ENCODE results near the gene MRGPRX2.

The MRGPRX2 gene

GRCh38 chr11:19099093-19099492 lies 38.6 kb upstream of the MRGPRX2 start:
- TF ChIP-seq CTCF (IDR thresholded peaks at IDR 0.05; ENCODE audit: low read depth, low read length): no peak
- no peak overlapping the region for H3K4me3 ChIP-seq (ENCODE audit: low read depth, low read length)

GRCh38 chr11:19094859-19095258 lies 34.3 kb upstream of the MRGPRX2 start:
- H3K4me3 ChIP-seq (ENCODE audit: low read depth, low read length): no peak overlapping the region
- TF ChIP-seq CTCF (IDR thresholded peaks at IDR 0.05; ENCODE audit: low read depth, low read length): no peak

- TF ChIP-seq CTCF (IDR thresholded peaks at IDR 0.05; ENCODE audit: low read depth, low read length): no peak
- H3K4me3 ChIP-seq (ENCODE audit: low read depth, low read length): no peak overlapping the region
Observed at GRCh38 chr11:19093976-19094375, 33.5 kb upstream of the MRGPRX2 start.

GRCh38 chr11:19092850-19093249 lies 32.3 kb upstream of the MRGPRX2 start:
- no peak for TF ChIP-seq CTCF (IDR thresholded peaks at IDR 0.05; ENCODE audit: low read depth, low read length)
- no peak overlapping the region for H3K4me3 ChIP-seq (ENCODE audit: low read depth, low read length)

GRCh38 chr11:19092342-19092741 lies 31.8 kb upstream of the MRGPRX2 start:
- H3K4me3 ChIP-seq (ENCODE audit: low read depth, low read length): no peak overlapping the region
- TF ChIP-seq CTCF (IDR thresholded peaks at IDR 0.05; ENCODE audit: low read depth, low read length): no peak

- no peak overlapping the region for H3K4me3 ChIP-seq (ENCODE audit: low read depth, low read length)
- TF ChIP-seq CTCF (IDR thresholded peaks at IDR 0.05; ENCODE audit: low read depth, low read length): no peak
Observed at GRCh38 chr11:19091366-19091765, 30.8 kb upstream of the MRGPRX2 start.

- H3K4me3 ChIP-seq (ENCODE audit: low read depth, low read length): no peak overlapping the region
- TF ChIP-seq CTCF (IDR thresholded peaks at IDR 0.05; ENCODE audit: low read depth, low read length): no peak
Observed at GRCh38 chr11:19089421-19089820, 28.9 kb upstream of the MRGPRX2 start.
